Activated CD8-positive, alpha-beta memory T cell treated with anti-CD3 and anti-CD28 coated beads for 24 hours (primary cell): ENCODE measurements around the gene CDH22.

ENCODE experiments used
- DNase-seq: peaks from one replicate; pipeline ENCODE4 v3.0.0-alpha.2; 2020

Gene CDH22

DNA sequence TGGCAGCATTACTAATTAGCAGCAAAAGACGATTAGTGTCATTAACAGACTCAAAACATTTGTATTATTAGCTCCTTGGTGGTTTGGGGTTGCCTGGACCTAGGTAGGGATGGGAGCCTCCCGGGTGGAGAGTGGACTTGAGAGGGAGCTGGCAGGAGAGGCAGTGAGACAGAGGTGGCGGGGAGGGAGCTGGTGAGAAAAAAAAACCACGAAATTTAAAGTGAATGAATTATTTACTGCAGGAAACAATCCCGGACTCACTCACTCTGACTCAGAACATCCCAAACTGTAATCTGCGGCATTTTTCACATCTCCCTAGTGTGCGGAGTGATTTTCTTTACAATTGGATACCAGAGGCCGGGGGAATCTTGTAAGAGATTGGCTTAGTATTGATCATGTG lies 14.3 kb upstream of the CDH22 start:
- DNase-seq, result no peak

- DNase-seq, result no peak
Observed at GRCh38 chr20:46317685-46318177, 9.4 kb upstream of the CDH22 start.

- DNase-seq, result no peak
Observed at GRCh38 chr20:46316984-46317684, 8.8 kb upstream of the CDH22 start.

DNA sequence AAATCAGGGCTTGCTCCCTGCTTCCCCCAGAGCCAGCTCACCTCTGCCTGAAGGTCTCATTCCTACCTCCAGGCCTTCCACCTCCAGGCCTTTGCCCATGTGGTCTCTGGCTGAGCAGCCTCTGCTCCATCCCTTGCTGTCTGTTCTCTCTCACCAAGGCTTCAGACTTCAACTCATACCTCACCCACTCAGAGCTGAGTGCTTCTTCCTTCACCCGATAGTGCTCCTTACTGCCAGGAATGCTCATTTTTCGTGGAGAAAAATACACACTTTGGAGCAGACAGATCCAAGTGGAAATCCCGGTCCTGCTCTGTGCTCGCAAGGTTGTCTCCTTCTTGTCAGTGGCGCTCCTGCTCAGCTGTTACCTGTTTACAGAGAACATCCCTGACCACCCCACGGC lies 7.0 kb upstream of the CDH22 start:
- no peak for DNase-seq

GRCh38 chr20:46312945-46313861 lies 4.9 kb upstream of the CDH22 start:
- no peak for DNase-seq

DNA sequence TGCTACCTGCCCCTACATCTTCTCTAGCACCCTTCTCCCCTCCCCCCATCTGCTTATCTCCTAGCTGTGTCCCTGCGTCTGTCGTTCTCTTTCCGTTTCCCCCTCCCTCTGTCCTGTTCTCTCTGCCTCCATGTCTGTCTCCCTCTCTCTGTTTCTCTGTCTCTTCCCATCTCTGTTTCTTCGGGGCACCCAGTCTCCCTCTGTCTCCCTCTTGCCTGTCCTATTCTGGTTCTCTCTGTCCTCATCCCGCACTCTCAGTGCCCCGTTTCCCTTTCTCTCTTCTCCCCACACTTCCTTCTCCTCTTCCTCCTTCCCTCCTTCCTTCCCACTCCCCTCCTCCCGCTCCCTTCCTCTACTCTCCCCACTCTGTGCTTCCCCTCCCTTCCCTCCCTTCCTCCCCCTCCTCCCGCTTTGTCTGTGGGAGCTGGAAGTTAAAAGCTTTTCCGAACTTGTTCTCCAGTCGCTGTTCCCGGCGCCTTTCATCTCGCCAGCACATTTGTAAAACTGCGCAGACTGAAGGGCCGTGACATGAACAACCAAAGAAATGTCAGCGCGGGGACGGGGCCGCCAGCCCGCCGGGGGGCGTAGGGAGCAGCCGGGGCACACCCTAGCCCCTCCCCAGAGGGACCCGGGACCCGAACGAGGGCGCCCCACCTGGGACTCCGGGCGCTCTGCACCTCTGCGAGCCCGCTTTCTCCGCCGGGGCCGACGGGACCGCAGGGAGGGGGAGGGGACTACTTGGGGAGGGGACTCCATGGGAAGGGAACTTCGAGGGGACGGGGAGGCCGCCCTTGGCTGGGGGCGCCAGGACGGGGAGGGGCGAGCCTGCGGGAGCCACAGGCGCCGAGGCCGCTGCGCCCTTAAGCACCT lies 4.0 kb upstream of the CDH22 start:
- no peak for DNase-seq

DNA sequence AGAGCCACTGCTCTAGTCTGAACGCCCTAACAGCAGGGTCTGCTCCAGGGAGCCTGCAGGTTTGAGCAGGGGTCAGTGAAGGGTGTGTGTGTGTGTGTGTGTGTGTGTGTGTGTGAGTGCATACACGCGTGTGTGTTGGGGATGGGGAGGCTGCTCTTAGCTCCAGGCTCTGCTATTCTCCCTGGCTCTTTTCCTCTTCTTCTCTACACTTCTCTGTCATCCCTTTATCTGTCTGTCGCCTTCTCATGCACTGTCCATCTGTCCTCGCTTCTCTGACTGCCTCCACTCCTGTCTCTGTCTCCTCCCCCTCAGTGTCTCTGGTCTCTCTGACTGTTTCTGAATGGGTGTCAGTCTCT lies 3.4 kb upstream of the CDH22 start:
- DNase-seq, result no peak

- no peak for DNase-seq
Observed at GRCh38 chr20:46311039-46311650, 2.8 kb upstream of the CDH22 start.

DNA sequence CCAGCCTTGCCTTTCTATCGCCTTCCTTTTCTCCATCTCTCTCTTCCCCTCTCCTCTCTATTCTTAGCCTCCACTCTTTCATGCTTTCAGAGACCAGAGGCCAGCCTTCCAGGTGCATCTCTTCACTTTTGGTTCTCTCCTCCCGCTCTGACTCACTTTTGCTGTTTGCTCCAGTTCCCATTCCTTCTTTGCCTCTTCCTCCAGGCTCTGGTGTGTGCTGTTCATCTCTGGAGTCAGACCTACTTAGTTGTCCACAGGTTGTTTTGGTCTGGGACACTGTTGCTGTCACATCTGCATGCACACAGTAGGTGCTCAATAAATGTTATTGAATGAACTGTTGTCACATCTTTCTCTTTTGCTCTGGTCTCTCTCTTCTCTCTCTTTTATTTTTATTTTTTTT lies 1.6 kb upstream of the CDH22 start:
- no peak for DNase-seq

DNA sequence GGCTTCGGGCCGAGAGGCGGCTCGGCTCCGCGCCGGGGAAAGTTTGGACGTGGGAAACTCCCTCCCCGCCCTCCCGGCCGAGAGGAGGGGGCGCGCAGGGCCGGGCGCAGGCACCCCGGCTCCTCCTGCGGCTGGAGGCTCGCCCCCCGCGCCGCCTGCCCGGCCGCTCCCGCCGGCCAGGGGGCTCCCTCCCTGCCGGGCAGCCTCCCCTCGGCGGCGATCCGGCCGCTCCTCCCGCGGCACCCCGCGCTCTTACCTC lies 370 bp downstream of the CDH22 start:
- DNase-seq, result no peak

- peak; percentile 85 for DNase-seq
Observed at GRCh38 chr20:46307139-46307998, 929 bp downstream of the CDH22 start.

DNA sequence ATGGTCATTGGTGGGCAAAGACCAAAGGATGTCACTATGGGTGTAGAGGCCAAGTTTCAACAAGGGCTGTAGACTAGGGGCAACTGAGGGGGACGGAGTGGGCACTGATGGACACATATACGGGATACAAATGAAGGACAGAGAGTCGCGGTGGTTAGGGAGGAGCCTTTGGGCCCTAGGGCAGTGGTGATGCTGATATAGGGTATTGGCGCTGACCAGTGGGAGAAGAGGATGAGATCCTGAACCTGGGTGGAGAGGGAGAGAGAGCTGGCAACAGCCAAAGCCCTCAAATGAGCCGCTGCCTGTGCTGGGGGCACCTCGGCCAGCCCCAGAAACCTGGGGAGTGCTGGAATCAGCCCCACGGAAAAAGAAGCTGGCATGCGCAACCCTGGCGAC lies 1.6 kb downstream of the CDH22 start:
- no peak for DNase-seq

DNA sequence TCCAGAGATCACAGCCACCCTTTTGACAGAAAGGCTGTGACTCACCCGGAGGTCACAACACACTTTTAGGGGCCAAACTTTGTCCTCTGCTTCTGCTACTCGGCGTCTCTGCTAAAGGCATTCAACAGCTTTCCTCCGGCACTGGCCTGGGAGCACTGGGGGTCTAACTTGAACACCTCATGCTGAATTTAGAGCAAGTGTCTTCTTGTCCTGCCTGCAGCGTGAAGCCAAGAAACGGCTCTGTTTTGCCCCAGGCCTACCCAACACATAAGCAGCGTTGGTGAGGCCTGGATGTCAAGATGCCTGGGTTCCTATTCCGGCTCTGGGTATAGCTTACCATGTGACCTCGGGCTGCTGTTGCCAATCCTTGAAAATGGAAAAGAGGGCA lies 2.3 kb downstream of the CDH22 start:
- DNase-seq, result no peak

GRCh38 chr20:46305331-46305972 lies 2.8 kb downstream of the CDH22 start:
- no peak for DNase-seq

- no peak for DNase-seq
Observed at GRCh38 chr20:46304852-46305251, 3.4 kb downstream of the CDH22 start.

DNA sequence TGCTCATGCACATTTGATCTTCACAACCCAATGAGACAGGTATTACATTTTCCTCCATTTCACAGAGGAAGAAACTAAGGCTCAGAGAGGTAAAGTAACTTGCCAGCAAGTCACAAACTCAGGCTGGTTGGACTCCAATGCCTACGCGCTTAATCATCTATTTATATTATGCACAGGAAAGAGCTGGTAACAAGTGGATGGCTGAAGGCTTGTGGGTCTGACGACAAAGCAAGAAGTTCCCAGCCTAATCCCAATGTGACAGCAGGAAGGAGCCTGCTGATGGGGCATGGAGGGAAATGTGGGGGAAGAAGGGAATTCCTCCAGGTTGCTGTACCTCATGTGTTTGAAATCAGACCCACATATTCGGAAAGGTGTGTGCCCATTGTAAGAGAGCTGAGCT lies 3.9 kb downstream of the CDH22 start:
- DNase-seq, result no peak

DNA sequence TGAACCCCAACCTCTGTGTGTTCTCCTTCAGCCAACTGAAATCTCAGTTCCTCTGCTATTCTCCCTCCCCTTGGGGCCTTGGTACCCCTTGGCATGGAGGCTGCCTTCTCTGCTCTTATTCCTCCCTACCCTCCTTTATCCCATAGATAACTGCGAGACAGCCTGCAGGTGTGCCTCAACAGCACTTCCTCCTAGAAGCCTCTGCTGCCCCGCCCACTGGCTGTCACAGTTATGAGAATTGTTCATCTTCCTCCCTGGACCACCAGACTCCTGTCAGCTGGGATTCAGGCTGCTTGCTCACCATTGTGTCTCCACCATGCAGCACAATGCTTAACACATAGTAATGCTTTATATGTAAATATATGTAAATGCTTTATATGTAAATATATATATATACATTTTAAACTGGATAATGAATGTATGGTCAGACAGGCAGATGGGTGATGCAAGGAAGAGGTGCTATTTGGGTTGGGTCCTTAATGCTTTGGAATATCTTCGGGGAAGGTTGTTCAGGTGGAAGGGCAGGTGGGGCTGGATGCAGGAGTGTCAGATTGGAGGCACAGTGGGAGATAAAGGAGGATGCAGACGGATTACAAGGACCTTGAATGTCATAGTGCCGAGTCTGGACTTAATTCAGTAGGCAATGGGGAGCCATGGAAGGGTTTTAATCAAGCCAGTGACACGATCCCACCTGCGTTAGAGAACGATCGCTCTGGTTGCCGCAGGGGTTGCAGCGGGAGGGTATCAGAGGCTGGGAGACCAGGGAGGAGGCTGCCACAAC lies 4.9 kb downstream of the CDH22 start:
- no peak for DNase-seq

GRCh38 chr20:46302106-46302505 lies 6.2 kb downstream of the CDH22 start:
- no peak for DNase-seq

GRCh38 chr20:46300281-46300680 lies 8.0 kb downstream of the CDH22 start:
- DNase-seq, result no peak

- DNase-seq, result no peak
Observed at GRCh38 chr20:46299078-46299477, 9.2 kb downstream of the CDH22 start.

GRCh38 chr20:46298374-46298773 lies 9.9 kb downstream of the CDH22 start:
- no peak for DNase-seq
